Breast epithelium (tissue), 4 donors: Measurements from ENCODE around the gene RNU2-63P. TPM values are rescaled to one million over a fixed set of nuclear protein-coding genes. Genes with fewer than 3 reads are reported as not detected.

Experiments
- DNase-seq, 2 donors: peaks; one replicate each; pipeline ENCODE4 v3.0.0-alpha.2; 2019; ENCODE audit warnings: low spot score in 2 of 2
- H3K27ac ChIP-seq, 2 donors: fragments of 200-600 bp; sonication (generic) in 1 of 2; one replicate each; pipeline ENCODE4 v1.5.1; 2016 to 2019; ENCODE audit warnings: mild to moderate bottlenecking in 1 of 2
- H3K27me3 ChIP-seq, 2 donors: fragments of 200-600 bp; sonication (generic) in 1 of 2; one replicate each; pipeline versions ENCODE4 v1.5.1 to v1.6.0; 2017 to 2019; ENCODE audit warnings: control low read depth in 1 of 2, mild to moderate bottlenecking in 1 of 2
- H3K36me3 ChIP-seq: fragments of 200-600 bp; one replicate; pipeline ENCODE4 v1.5.1; 2019
- H3K4me1 ChIP-seq, 2 donors: fragments of 200-600 bp; sonication (generic); one replicate each; pipeline ENCODE4 v1.5.1; 2016 to 2019; ENCODE audit warnings: control low read depth in 1 of 2
- H3K4me3 ChIP-seq, 3 donors: fragments of 200-600 bp; sonication (generic); 1 replicate in 2 of 3; 2 replicates in 1 of 3; pipeline ENCODE4 v1.5.1; 2016 to 2019; ENCODE audit warnings: mild to moderate bottlenecking in 3 of 3, moderate library complexity in 2 of 3
- H3K9me3 ChIP-seq, 2 donors: fragments of 200-600 bp; sonication (generic) in 1 of 2; one replicate each; pipeline ENCODE4 v1.5.1; 2016 to 2019; ENCODE audit warnings: control low read depth in 1 of 2
- CTCF ChIP-seq, 3 donors: fragments of 450-650 bp; IDR thresholded peaks; one replicate each; pipeline ENCODE4 v1.5.1; 2016 to 2017; ENCODE audit warnings: antibody characterized with exemption in 3 of 3, mild to moderate bottlenecking in 3 of 3, moderate library complexity in 3 of 3
- POLR2A ChIP-seq: fragments of 450-650 bp; IDR thresholded peaks from one replicate; pipeline ENCODE4 v1.6.1; 2016; ENCODE audit warnings: antibody characterized with exemption, mild to moderate bottlenecking, moderate library complexity
- POLR2AphosphoS5 ChIP-seq, 3 donors: sonication (generic); formaldehyde crosslinking; IDR thresholded peaks; one replicate each; pipeline ENCODE4 v1.6.1; 2017; ENCODE audit warnings: antibody characterized with exemption in 3 of 3
- intact Hi-C: fragments of 100-400 bp; cut with DNase I; formaldehyde crosslinking; loops from one replicate; pipeline ENCODE4 v1.15.1; 2023; ENCODE audit warnings: low total_unique reads
- total RNA-seq, 3 donors: library from RNA; depleted of rRNA; stranded (reverse); fragments of >200 nt; gene quantifications; one replicate each; pipeline ENCODE4 v1.1.0, GENCODE V29; 2016

The RNU2-63P gene
- total RNA-seq, 3 donors from 2014 or later: not detected

GRCh38 chr2:88016960-88017779, 823 bp upstream of the RNU2-63P start:
- intact Hi-C loops: no loop called here
- H3K27me3 ChIP-seq: no peaks in the 10 kb centered on the region
- DNase-seq: peak in 1 of 2 donors; percentile 22
- H3K4me3 ChIP-seq: peak overlapping the region; percentile 46 to 74 (median 65)
- H3K4me1 ChIP-seq: no peaks in the 10 kb centered on the region
- H3K27ac ChIP-seq: peak overlapping the region; percentile 88 to 89
- TF ChIP-seq POLR2AphosphoS5 (IDR thresholded peaks at IDR 0.05): no peak
- H3K9me3 ChIP-seq: no peaks in the 10 kb centered on the region
- no peaks in the 10 kb centered on the region for H3K36me3 ChIP-seq

- no peaks in the 10 kb centered on the region for H3K4me1 ChIP-seq
- H3K4me3 ChIP-seq: no peak overlapping the region
- H3K27ac ChIP-seq: peak overlapping the region in 1 of 2 donors; percentile 15
- TF ChIP-seq POLR2A (no peak), CTCF (IDR thresholded peaks at IDR 0.05) (no peak), POLR2AphosphoS5 (IDR thresholded peaks at IDR 0.05) (no peak)
- H3K27me3 ChIP-seq: no peaks in the 10 kb centered on the region
- no peaks in the 10 kb centered on the region for H3K36me3 ChIP-seq
- no peak for DNase-seq
- no peaks in the 10 kb centered on the region for H3K9me3 ChIP-seq
- intact Hi-C loops: no loop called here
Observed at GRCh38 chr2:88011011-88011410, 5.3 kb downstream of the RNU2-63P start.

- no peak overlapping the region for H3K4me3 ChIP-seq
- no peak for TF ChIP-seq POLR2AphosphoS5 (IDR thresholded peaks at IDR 0.05)
- no peak for TF ChIP-seq CTCF (IDR thresholded peaks at IDR 0.05)
- TF ChIP-seq POLR2A: no peak
- DNase-seq: no peak
- no peaks in the 10 kb centered on the region for H3K36me3 ChIP-seq
- H3K27me3 ChIP-seq: no peaks in the 10 kb centered on the region
- H3K4me1 ChIP-seq: no peaks in the 10 kb centered on the region
- intact Hi-C loops: no loop called here
- H3K27ac ChIP-seq: no peak overlapping the region
- H3K9me3 ChIP-seq: no peaks in the 10 kb centered on the region
Observed at GRCh38 chr2:88010136-88010535, 6.2 kb downstream of the RNU2-63P start.

GRCh38 chr2:88006912-88007439, 9.4 kb downstream of the RNU2-63P start:
- TF ChIP-seq CTCF (IDR thresholded peaks at IDR 0.05): no peak
- no peak for TF ChIP-seq POLR2A
- no peak for TF ChIP-seq POLR2AphosphoS5 (IDR thresholded peaks at IDR 0.05)
- Histone ChIP-seq H3K4me1 (no peaks in the 10 kb centered on the region), H3K27ac (no peak overlapping the region), H3K4me3 (no peak overlapping the region), H3K9me3 (no peaks in the 10 kb centered on the region), H3K36me3 (no peaks in the 10 kb centered on the region), H3K27me3 (no peaks in the 10 kb centered on the region)
- DNase-seq: no peak
- intact Hi-C loops: no loop called here

GRCh38 chr2:88005776-88006175, 10.6 kb downstream of the RNU2-63P start:
- H3K27me3 ChIP-seq: no peaks in the 10 kb centered on the region
- TF ChIP-seq POLR2AphosphoS5 (IDR thresholded peaks at IDR 0.05) (no peak), CTCF (IDR thresholded peaks at IDR 0.05) (no peak), POLR2A (no peak)
- H3K27ac ChIP-seq: no peak overlapping the region
- no peaks in the 10 kb centered on the region for H3K36me3 ChIP-seq
- H3K4me1 ChIP-seq: no peaks in the 10 kb centered on the region
- H3K4me3 ChIP-seq: no peak overlapping the region
- intact Hi-C loops: no loop called here
- no peaks in the 10 kb centered on the region for H3K9me3 ChIP-seq
- DNase-seq: peak in 1 of 2 donors; percentile 3
